ENCODE data around the gene CHST11.
A peak's percentile ranks its signal among the peaks of the same experiment; 100 is the strongest.
"Not testable (repeated sequence)": the region's sequence is repeated elsewhere in the genome, so short reads cannot be mapped to it uniquely, and the experiment has no call there.

The CHST11 gene

GRCh38 chr12:104564662-104565061, 107.9 kb downstream of the CHST11 start:
- DNase-seq (ENCODE audit: low spot score): not testable (repeated sequence)

GRCh38 chr12:104565606-104566243, 109.0 kb downstream of the CHST11 start:
- DNase-seq (ENCODE audit: low spot score): no peak

GRCh38 chr12:104566244-104566993, 109.7 kb downstream of the CHST11 start:
- no peak for DNase-seq (ENCODE audit: low spot score)

- DNase-seq (ENCODE audit: low spot score): no peak
These were observed 111.2 kb downstream of the CHST11 start for GRCh38 chr12:104567832-104568486.

- no peak for DNase-seq (ENCODE audit: low spot score)
These were observed 111.7 kb downstream of the CHST11 start for GRCh38 chr12:104568487-104568868.

- DNase-seq (ENCODE audit: low spot score): no peak
These were observed 112.2 kb downstream of the CHST11 start for GRCh38 chr12:104568935-104569334.

- no peak for DNase-seq (ENCODE audit: low spot score)
These were observed 112.8 kb downstream of the CHST11 start for GRCh38 chr12:104569346-104570173.

- DNase-seq (ENCODE audit: low spot score): no peak
These were observed 113.6 kb downstream of the CHST11 start for GRCh38 chr12:104570174-104570907.

GRCh38 chr12:104571328-104571727, 114.6 kb downstream of the CHST11 start:
- DNase-seq (ENCODE audit: low spot score): no peak

- DNase-seq (ENCODE audit: low spot score): not testable (repeated sequence)
These were observed 117.6 kb downstream of the CHST11 start for GRCh38 chr12:104574353-104574752.

GRCh38 chr12:104574758-104575157, 118.0 kb downstream of the CHST11 start:
- not testable (repeated sequence) for DNase-seq (ENCODE audit: low spot score)

- no peak for DNase-seq (ENCODE audit: low spot score)
These were observed 118.9 kb downstream of the CHST11 start for GRCh38 chr12:104575442-104576186.

GRCh38 chr12:104576187-104576778, 119.5 kb downstream of the CHST11 start:
- no peak for DNase-seq (ENCODE audit: low spot score)

- DNase-seq (ENCODE audit: low spot score): no peak
These were observed 120.3 kb downstream of the CHST11 start for GRCh38 chr12:104576980-104577580.

- no peak for DNase-seq (ENCODE audit: low spot score)
These were observed 120.8 kb downstream of the CHST11 start for GRCh38 chr12:104577581-104577981.

- DNase-seq (ENCODE audit: low spot score): no peak
These were observed 121.7 kb downstream of the CHST11 start for GRCh38 chr12:104578453-104578852.

GRCh38 chr12:104579718-104580495, 123.2 kb downstream of the CHST11 start:
- no peak for DNase-seq (ENCODE audit: low spot score)

- DNase-seq (ENCODE audit: low spot score): peak; percentile 28
These were observed 124.3 kb downstream of the CHST11 start for GRCh38 chr12:104581005-104581570.

- DNase-seq (ENCODE audit: low spot score): no peak
These were observed 126.0 kb downstream of the CHST11 start for GRCh38 chr12:104582739-104583138.

Measured in LoVo (cell line).